ENCODE data around the gene LRRC34. TPM values are rescaled to one million over a fixed set of nuclear protein-coding genes. Genes with fewer than 3 reads are reported as not detected.

Gene LRRC34
- total and polyA plus RNA-seq, 12 donors: 0.66 to 4.4 (median 1.6) TPM

- 90 to 96% methylated on average over 3 of the region's 3 CpGs for WGBS, 2 donors
- H3K27me3 ChIP-seq: peaks cover 0 to 13% (median 8%) of the 10 kb centered on the region in 7 donors
- H3K36me3 ChIP-seq: no peaks in the 10 kb centered on the region
- H3K4me3 ChIP-seq: no peak overlapping the region
- intact Hi-C loops (cut with DNase I): no loop called here
- H3K27ac ChIP-seq: no peak overlapping the region
- DNase-seq (no peak), ATAC-seq (no peak)
- no peaks in the 10 kb centered on the region for H3K4me1 ChIP-seq
- no peak for TF ChIP-seq CTCF (IDR thresholded peaks at IDR 0.05)
- no peaks in the 10 kb centered on the region for H3K9me3 ChIP-seq
These were observed 58.0 kb downstream of the LRRC34 start for GRCh38 chr3:169754711-169755110.

- no peak for TF ChIP-seq CTCF (IDR thresholded peaks at IDR 0.05)
- DNase-seq: no peak
- Histone ChIP-seq H3K36me3 (no peaks in the 10 kb centered on the region), H3K4me3 (no peak overlapping the region), H3K27ac (no peak overlapping the region), H3K9me3 (no peaks in the 10 kb centered on the region), H3K27me3 (peaks cover 0 to 36% (median 14%) of the 10 kb centered on the region in 7 donors), H3K4me1 (no peaks in the 10 kb centered on the region)
- intact Hi-C loops (cut with DNase I): no loop called here
- no peak for ATAC-seq
- 79 to 85% methylated on average over 2 of the region's 2 CpGs for WGBS, 2 donors
These were observed 60.8 kb downstream of the LRRC34 start for GRCh38 chr3:169751875-169752274.

GRCh38 chr3:169750665-169751064 lies 62.0 kb downstream of the LRRC34 start:
- Histone ChIP-seq H3K27me3 (peaks cover 0 to 40% (median 13%) of the 10 kb centered on the region in 7 donors), H3K4me1 (no peaks in the 10 kb centered on the region), H3K27ac (no peak overlapping the region), H3K4me3 (no peak overlapping the region), H3K36me3 (no peaks in the 10 kb centered on the region), H3K9me3 (no peaks in the 10 kb centered on the region)
- intact Hi-C loops (cut with DNase I): no loop called here
- TF ChIP-seq CTCF (IDR thresholded peaks at IDR 0.05): no peak
- ATAC-seq (no peak), DNase-seq (no peak)
- WGBS, 2 donors: 31 to 34% methylated on average over 2 of the region's 2 CpGs

GRCh38 chr3:169748670-169749069 lies 64.0 kb downstream of the LRRC34 start:
- ATAC-seq (no peak), DNase-seq (no peak)
- intact Hi-C loops (cut with DNase I): loop anchor here in 6 of 10 donors (5.0 to 10.0 kb wide), 5 partner anchors 84 to 794 kb away; partner anchors contain the start of gene MECOM (in 1 of the 6)
- no peak for TF ChIP-seq CTCF (IDR thresholded peaks at IDR 0.05)
- Histone ChIP-seq H3K36me3 (no peaks in the 10 kb centered on the region), H3K27me3 (peaks cover 0 to 40% (median 11%) of the 10 kb centered on the region in 7 donors), H3K4me1 (no peaks in the 10 kb centered on the region), H3K9me3 (no peaks in the 10 kb centered on the region), H3K4me3 (no peak overlapping the region), H3K27ac (no peak overlapping the region)
- WGBS, 2 donors: 78 to 88% methylated on average over 3 of the region's 3 CpGs

Data from heart right ventricle (tissue), 16 donors.